ENCODE measurements around the gene OS9.

OS9 gene

GRCh38 chr12:57735952-57736740 lies 42.2 kb downstream of the OS9 start:
- no peak for DNase-seq (ENCODE audit: low read depth)

- no peak for DNase-seq (ENCODE audit: low read depth)
Observed at GRCh38 chr12:57736741-57737466, 43.0 kb downstream of the OS9 start.

GRCh38 chr12:57737467-57738460 lies 43.8 kb downstream of the OS9 start:
- DNase-seq (ENCODE audit: low read depth), result no peak

GRCh38 chr12:57738661-57739237 lies 44.8 kb downstream of the OS9 start, which contains the start of gene AGAP2:
Gene AGAP2 (minus strand): TSS chr12:57738742. CDS start chr12:57738246, 496 bp downstream.
- no peak for DNase-seq (ENCODE audit: low read depth)

- DNase-seq (ENCODE audit: low read depth), result no peak
Observed at GRCh38 chr12:57739387-57739786, 45.5 kb downstream of the OS9 start.

- no peak for DNase-seq (ENCODE audit: low read depth)
Observed at GRCh38 chr12:57739914-57740538, 46.1 kb downstream of the OS9 start.

- no peak for DNase-seq (ENCODE audit: low read depth)
Observed at GRCh38 chr12:57740656-57741412, 46.9 kb downstream of the OS9 start.

GRCh38 chr12:57741413-57741789 lies 47.5 kb downstream of the OS9 start:
- no peak for DNase-seq (ENCODE audit: low read depth)

GRCh38 chr12:57741844-57742738 lies 48.2 kb downstream of the OS9 start:
- peak; percentile 74 for DNase-seq (ENCODE audit: low read depth)

- no peak for DNase-seq (ENCODE audit: low read depth)
Observed at GRCh38 chr12:57743769-57744168, 49.8 kb downstream of the OS9 start.

GRCh38 chr12:57744194-57744776 lies 50.4 kb downstream of the OS9 start:
- peak; percentile 77 for DNase-seq (ENCODE audit: low read depth)

- peak; percentile 83 for DNase-seq (ENCODE audit: low read depth)
Observed at GRCh38 chr12:57744777-57745484, 51.0 kb downstream of the OS9 start, which contains the start of gene TSPAN31. Gene TSPAN31 (plus strand): TSS chr12:57745039. CDS start chr12:57745155, 116 bp downstream.

- no peak for DNase-seq (ENCODE audit: low read depth)
Observed at GRCh38 chr12:57745485-57745881, 51.6 kb downstream of the OS9 start.

- DNase-seq (ENCODE audit: low read depth), result no peak
Observed at GRCh38 chr12:57746025-57746424, 52.1 kb downstream of the OS9 start.

GRCh38 chr12:57749061-57749460 lies 55.1 kb downstream of the OS9 start:
- no peak for DNase-seq (ENCODE audit: low read depth)

GRCh38 chr12:57750561-57751431 lies 56.9 kb downstream of the OS9 start:
- no peak for DNase-seq (ENCODE audit: low read depth)

- DNase-seq (ENCODE audit: low read depth), result no peak
Observed at GRCh38 chr12:57751432-57751787, 57.5 kb downstream of the OS9 start.

All from CMK (cell line).